Retina (tissue), 1 donor: ENCODE data around the gene SLC46A1.
A peak's percentile ranks its signal among the peaks of the same experiment; 100 is the strongest.
"Not testable (repeated sequence)": the region's sequence is repeated elsewhere in the genome, so short reads cannot be mapped to it uniquely, and the experiment has no call there.

Experiments used
- DNase-seq: peaks from one replicate; pipeline ENCODE4 v3.0.0-alpha.2; 2016

SLC46A1 gene

GRCh38 chr17:28405632-28406472 is at the start of gene SLC46A1:
SLC46A1 (minus strand) TSS chr17:28406212; CDS start chr17:28406114, 98 bp downstream.
- peak; percentile 82 for DNase-seq

DNA sequence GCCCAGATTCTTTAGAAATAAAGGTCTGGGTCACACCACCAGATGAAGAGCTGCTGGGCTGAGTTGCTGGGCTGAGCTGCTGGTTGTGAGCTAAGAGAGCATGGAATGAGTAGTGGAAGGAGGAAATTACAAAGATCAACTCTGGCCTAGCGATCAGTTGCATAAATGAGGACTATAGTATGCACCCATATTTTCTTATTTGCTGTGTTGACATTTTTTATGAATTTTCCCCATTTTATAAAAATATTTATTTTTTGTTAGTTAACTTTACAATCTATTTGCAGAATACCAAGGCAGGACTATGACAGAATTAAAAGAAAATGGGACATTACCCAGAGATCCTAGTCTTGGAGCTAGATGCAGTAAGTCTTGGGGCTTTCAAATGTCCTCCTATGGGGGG is 43.8 kb upstream of the SLC46A1 start:
- no peak for DNase-seq

DNA sequence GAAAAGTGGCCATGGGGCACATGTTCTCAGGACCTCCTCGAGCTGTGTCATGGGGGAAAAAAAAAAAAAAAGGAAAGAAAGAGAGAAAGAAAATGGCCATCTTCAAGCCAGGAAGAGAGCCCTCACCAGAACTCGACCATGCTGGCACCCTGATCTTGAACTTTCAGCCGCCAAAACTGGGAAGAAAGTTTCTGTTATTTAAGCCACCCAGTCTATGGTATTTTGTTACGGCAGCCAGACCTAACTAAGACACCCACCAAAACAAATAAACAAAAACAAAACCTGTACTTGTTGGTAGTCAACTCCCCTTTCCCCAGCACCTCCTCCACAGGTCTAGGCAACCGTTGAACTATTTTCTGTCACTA is 41.4 kb upstream of the SLC46A1 start:
- no peak for DNase-seq

DNA sequence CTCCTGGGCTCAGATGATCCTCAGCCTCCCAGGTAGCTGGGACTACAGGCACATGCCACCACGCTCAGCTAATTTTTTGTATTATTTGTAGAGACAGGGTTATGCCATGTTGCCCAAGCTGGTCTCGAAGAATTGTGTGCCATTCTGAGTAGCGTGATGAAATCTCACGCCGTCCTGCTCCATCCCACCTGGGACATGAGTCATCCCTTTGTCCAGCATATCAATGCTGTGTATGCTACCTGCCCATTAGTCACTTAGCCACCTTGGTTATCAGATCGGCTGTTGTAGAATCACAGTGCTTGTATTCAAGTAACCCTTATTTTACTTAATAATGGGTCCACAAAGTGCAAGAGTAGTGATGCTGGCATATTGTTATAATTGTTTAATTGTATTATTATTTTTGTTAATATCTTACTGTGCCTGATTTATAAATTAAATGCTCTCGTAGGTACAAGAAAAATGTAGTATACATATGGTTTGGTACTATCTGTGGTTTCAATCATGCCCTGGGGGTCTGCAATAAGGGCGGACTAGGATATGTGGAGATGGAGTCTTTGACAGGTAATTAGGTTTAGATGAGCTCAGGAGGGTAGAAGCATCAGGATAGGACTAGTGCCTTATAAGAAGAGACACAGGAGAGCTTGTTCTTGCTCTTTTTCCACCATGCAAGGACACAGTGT is 40.8 kb upstream of the SLC46A1 start:
- no peak for DNase-seq

DNA sequence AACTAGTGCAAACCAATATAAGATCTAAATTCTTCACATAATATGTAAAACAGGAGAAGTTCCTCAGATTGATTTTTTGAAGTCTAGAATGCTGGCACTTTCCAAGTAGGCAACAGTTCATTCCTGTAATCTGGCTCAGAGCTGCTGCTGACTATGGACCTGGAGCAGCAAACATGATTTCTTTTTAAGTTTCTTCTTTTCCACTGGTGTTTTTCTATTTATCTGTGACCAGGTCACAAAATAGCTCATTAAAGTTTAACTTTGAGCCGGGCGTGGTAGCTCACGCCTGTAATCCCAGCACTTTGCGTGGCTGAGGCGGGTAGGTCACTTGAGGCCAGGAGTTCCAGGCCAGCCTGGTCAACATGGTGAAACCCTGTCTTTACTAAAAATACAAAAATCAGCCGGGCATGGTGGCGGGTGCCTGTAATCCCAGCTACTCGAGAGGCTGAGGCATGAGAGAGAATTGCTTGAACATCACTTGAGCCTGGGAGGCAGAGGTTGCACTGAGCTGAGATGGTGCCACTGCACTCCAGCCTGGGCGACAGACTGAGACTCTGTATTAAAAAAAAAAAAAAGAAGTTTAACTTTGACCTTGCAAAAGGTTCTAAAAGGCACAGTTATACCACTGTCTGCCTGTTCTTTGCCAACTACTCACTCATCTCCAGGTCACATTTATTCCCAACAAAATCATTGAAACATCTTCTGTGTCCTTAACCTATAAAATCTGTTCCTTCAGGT is 38.1 kb upstream of the SLC46A1 start:
- DNase-seq: no peak

DNA sequence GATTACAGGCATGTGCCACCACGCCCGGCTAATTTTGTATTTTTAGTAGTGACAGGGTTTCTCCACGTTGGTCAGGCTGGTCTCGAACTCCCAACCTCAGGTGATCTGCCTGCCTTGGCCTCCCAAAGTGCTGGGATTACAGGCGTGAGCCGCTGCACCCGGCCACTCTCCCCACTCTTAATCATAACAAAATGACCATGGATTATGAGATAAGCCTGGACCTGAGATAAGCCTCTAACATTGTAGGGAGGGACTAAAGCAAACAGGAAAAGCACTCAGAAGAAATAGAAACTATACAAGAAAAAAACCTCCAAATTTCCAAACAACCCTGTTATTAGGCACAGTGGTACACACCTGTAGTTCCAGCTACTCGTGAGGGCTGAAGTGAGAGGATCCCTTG is 28.3 kb upstream of the SLC46A1 start:
- not testable (repeated sequence) for DNase-seq

GRCh38 chr17:28433721-28434120 is 27.7 kb upstream of the SLC46A1 start:
- no peak for DNase-seq

GRCh38 chr17:28427982-28428381 is 22.0 kb upstream of the SLC46A1 start:
- DNase-seq: not testable (repeated sequence)

GRCh38 chr17:28427371-28427770 is 21.4 kb upstream of the SLC46A1 start:
- no peak for DNase-seq

- DNase-seq: no peak
Measured at GRCh38 chr17:28426081-28426519, 20.1 kb upstream of the SLC46A1 start.

DNA sequence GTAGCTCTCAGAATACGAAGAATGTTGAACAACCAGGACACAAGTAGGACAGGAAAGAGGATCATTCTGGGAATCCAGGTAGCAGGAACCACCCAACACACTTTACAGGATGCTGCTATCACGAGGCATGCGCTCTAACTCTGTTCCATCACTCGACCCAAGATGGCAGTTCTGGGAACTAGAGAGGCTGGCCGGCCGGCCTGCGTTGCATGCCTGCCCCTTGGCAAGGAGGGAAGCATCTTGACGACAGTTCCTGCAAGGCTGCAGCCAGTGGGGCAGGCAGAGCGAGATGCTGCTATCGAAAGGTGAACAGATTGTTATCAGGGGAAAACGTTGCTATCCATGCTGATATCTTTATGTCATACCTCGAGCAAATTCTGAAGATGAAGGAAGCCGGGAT is 19.2 kb upstream of the SLC46A1 start:
- DNase-seq: no peak

GRCh38 chr17:28421787-28422305 is 15.8 kb upstream of the SLC46A1 start:
- no peak for DNase-seq

GRCh38 chr17:28416703-28417311 is 10.8 kb upstream of the SLC46A1 start:
- peak; percentile 46 for DNase-seq

- no peak for DNase-seq
Measured at GRCh38 chr17:28415886-28416285, 9.9 kb upstream of the SLC46A1 start.

DNA sequence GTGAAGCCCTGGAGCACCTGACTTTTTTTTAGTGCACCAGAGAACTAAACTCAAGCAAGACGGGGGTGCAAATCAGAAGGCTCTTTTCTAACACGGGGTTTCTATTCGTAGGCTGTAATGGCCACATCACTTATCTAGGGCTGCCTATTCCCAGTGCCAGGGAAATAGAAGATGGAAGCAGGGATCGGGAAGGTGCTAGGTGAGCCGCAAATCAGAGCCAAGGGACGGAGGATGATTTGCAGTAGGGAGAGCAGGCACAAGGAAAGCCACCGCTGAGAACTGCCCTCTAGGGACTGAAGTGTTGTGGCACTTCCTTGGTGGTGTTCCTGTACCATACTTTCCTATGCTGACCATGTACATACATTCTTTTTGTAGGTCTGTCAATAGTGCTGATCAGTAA is 7.8 kb upstream of the SLC46A1 start:
- no peak for DNase-seq

DNA sequence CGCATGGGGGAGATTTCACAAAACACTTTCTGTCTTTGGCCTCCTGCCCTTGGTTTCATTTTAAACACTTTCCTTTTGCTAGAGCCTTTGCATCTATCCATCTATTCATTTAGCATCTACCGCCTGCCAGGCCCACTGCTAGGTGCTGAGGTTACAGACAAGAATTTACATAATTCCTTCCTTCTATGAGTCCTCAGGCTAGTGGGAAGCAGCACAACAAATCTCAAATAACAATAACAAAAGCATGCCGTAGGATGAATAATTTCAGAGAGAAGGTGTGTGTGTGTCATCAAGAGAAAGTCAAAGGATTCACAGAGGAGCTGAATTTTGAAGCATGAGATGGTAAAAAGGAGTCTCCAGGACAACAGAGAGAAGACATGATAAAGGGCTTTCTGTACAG is 6.1 kb upstream of the SLC46A1 start:
- DNase-seq: no peak

DNA sequence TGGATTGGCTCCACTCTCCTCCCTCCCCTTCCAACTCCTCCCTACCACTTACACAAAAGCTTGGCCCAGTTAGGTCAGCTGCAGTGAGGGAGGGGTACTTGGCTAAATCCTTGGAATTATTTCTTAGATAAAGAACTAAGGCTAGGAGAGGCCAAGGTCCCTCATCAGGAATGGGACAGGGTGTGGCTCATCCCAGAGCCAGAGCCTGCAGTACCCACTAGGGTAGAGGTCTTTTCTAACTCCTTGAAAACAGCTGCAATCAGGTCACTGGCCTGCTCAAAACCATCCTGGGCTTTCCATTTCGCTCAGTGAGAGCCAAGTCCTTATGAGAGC is 1.9 kb upstream of the SLC46A1 start:
- no peak for DNase-seq

- no peak for DNase-seq
Measured at GRCh38 chr17:28407130-28407973, 1.3 kb upstream of the SLC46A1 start.

GRCh38 chr17:28406473-28406814 is 432 bp upstream of the SLC46A1 start:
- no peak for DNase-seq

DNA sequence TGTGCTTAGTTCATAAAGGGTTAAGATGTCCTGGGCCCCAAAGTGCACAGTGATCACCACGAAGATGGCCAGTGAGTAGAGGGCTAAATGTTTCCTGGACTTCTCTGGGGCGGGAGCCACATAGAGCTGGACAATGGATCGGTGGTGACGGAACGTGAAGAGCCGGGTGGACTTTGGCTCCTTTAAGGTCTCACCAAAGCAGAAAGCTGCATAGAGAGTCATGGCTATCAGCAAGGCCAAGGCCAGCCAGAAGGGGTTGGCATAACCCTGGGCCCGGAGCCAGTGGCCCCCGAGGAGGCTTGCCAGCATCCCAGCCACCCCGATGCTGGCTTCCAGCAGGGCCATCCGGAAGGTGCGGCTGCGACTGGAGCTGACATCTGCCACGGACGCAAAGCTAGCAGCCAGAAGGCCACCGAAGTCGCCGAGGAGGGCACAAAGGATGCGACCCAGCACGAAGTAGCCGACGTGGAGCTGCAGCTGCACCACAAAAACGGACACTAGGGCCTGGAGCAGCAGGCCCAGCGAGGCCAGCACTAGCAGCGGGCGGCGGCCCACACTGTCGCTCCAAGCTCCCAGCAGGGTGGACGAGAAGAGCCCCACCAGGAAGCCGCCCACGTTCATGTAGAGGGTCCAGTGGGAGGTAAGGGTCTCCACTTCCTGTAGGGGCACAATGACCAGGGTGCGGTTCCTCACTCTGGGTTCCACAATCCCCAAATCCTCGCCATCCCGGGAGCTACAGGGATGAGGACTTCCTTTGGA is 1.0 kb downstream of the SLC46A1 start:
- DNase-seq: peak; percentile 75

DNA sequence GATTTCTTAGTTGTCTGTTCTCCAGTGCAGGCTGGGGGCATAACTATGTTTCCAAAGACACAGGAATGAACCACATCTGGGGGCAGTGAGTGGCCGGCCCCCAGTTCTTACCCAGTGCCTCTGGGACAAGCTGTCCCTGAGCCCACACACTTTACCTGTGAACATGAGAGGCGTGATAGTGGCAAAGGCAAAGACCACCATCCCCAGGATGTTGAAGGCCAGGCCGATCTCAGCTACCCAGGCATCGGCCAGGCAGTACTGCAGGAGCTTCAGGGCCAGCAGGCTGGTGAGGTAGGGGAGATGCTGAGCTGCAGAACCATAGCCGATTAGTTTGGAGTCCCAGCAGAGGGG is 1.6 kb downstream of the SLC46A1 start:
- DNase-seq: no peak

GRCh38 chr17:28404007-28404406 is 2.0 kb downstream of the SLC46A1 start:
- no peak for DNase-seq
